Measurements from ENCODE around the gene GYPE. TPM values are rescaled to one million over a fixed set of nuclear protein-coding genes. Genes with fewer than 3 reads are reported as not detected.
"Not testable (repeated sequence)": the region's sequence is repeated elsewhere in the genome, so short reads cannot be mapped to it uniquely, and the experiment has no call there.

Gene GYPE
- total RNA-seq, 1 donor from 2014 or later = not detected

- Histone ChIP-seq H3K27me3 (no peaks in the 10 kb centered on the region), H3K79me2 (ENCODE audit: low read depth) (no peaks in the 10 kb centered on the region), H3K27ac (no peak overlapping the region), H3K9me3 (ENCODE audit: low read depth) (no peaks in the 10 kb centered on the region), H4K20me1 (ENCODE audit: low read depth) (no peaks in the 10 kb centered on the region), H3K4me2 (no peak overlapping the region), H3K36me3 (no peaks in the 10 kb centered on the region), H3F3A (ENCODE audit: low read depth) (no peaks in the 10 kb centered on the region), H2AFZ (replicated peaks) (no peak overlapping the region), H3K4me3 (no peak overlapping the region), H3K9ac (no peak overlapping the region), H3K4me1 (no peaks in the 10 kb centered on the region)
- no peaks in the 10 kb centered on the region for H3K27me3 Mint-ChIP-seq (ENCODE audit: insufficient read depth, low read depth)
- H3K9me3 Mint-ChIP-seq = no peaks in the 10 kb centered on the region
- no peaks in the 10 kb centered on the region for H3K36me3 Mint-ChIP-seq
- no peak for DNase-seq (ENCODE audit: low spot score)
- no peak overlapping the region for H3K27ac Mint-ChIP-seq
- TF ChIP-seq EZH2 (IDR thresholded peaks at IDR 0.05) = no peak
- no peak for TF ChIP-seq EZH2phosphoT487 (IDR thresholded peaks at IDR 0.05)
- no peak for TF ChIP-seq CTCF (IDR thresholded peaks at IDR 0.05)
- H3K4me1 Mint-ChIP-seq = no peaks in the 10 kb centered on the region
- no peak overlapping the region for H3K4me3 Mint-ChIP-seq
These were observed 34.2 kb upstream of the GYPE start for GRCh38 chr4:143939528-143939927.

DNA sequence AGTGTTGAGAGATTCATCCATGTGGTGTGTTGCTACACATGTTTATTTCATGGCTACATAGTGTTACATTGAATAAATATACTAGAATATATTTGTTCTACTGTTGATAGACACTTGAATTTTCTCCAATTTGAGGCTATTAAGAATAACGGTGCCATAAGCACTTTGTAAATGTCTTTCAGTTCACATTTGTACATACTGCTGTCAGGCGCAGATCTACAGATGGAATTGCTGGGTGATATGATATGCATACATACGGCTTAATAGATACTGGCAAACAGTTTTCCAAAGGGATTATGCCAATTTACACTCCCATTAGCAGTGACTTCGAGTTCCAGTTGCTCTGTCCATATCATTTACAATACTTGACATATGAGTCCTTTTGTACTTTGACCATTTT lies 33.5 kb upstream of the GYPE start:
- not testable (repeated sequence) for H3K4me1 Mint-ChIP-seq; H3K36me3 Mint-ChIP-seq; H3K27me3 Mint-ChIP-seq (ENCODE audit: insufficient read depth, low read depth)

DNA sequence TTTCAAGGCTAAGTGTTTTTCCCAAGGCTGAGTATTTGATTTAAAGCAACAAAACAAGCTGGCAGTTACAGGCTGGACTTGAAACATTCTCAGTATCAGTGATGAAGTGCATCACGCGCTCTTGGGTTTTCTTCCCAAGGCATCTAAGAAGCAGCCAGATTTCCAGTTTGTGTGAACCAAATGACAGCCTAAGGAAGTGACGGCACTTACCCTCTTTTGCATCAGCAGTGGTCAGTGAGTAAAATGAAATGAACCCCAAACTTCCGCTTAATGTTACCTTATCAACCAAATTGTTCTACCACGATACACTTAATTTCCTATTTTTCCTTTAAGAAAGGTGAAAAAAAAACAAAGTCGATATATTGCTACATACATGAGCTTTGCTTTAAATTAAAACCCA lies 15.8 kb upstream of the GYPE start:
- Mint-ChIP-seq H3K4me3 (no peak overlapping the region), H3K36me3 (no peaks in the 10 kb centered on the region), H3K4me1 (peaks cover 4% of the 10 kb centered on the region), H3K9me3 (no peaks in the 10 kb centered on the region), H3K27ac (no peak overlapping the region), H3K27me3 (ENCODE audit: insufficient read depth, low read depth) (no peaks in the 10 kb centered on the region)
- Histone ChIP-seq H3K4me2 (no peak overlapping the region), H3K4me1 (no peaks in the 10 kb centered on the region), H3K9me3 (ENCODE audit: low read depth) (no peaks in the 10 kb centered on the region), H3K36me3 (no peaks in the 10 kb centered on the region), H3K79me2 (ENCODE audit: low read depth) (no peaks in the 10 kb centered on the region), H3K4me3 (no peak overlapping the region), H4K20me1 (ENCODE audit: low read depth) (no peaks in the 10 kb centered on the region), H3K9ac (no peak overlapping the region), H3F3A (ENCODE audit: low read depth) (no peaks in the 10 kb centered on the region), H2AFZ (replicated peaks) (no peak overlapping the region), H3K27me3 (no peaks in the 10 kb centered on the region), H3K27ac (no peak overlapping the region)
- TF ChIP-seq EZH2 (IDR thresholded peaks at IDR 0.05) (no peak), CTCF (IDR thresholded peaks at IDR 0.05) (no peak), EZH2phosphoT487 (IDR thresholded peaks at IDR 0.05) (no peak)
- no peak for DNase-seq (ENCODE audit: low spot score)

More for the DNA sequence above, 33.5 kb upstream of the GYPE start:
- DNase-seq (ENCODE audit: low spot score); H3K4me3 ChIP-seq; H3K27me3 ChIP-seq; H3K4me3 Mint-ChIP-seq; H3K79me2 ChIP-seq (ENCODE audit: low read depth); H3K4me1 ChIP-seq; H4K20me1 ChIP-seq (ENCODE audit: low read depth); H3K36me3 ChIP-seq; H3K9me3 Mint-ChIP-seq; H3F3A ChIP-seq (ENCODE audit: low read depth); H3K9me3 ChIP-seq (ENCODE audit: low read depth); H3K4me2 ChIP-seq; H3K27ac ChIP-seq; H3K27ac Mint-ChIP-seq; H2AFZ ChIP-seq (replicated peaks); H3K9ac ChIP-seq: not testable (repeated sequence)

GRCh38 chr4:143916485-143916884 lies 11.1 kb upstream of the GYPE start:
- not testable (repeated sequence) for H3K27me3 Mint-ChIP-seq (ENCODE audit: insufficient read depth, low read depth); H3K27ac Mint-ChIP-seq; H3K4me1 ChIP-seq; H3K9ac ChIP-seq; H4K20me1 ChIP-seq (ENCODE audit: low read depth); H3K36me3 Mint-ChIP-seq; H3K4me2 ChIP-seq; H2AFZ ChIP-seq (replicated peaks); H3K4me3 Mint-ChIP-seq; H3K27me3 ChIP-seq; H3K27ac ChIP-seq; DNase-seq (ENCODE audit: low spot score); H3K4me1 Mint-ChIP-seq; H3K9me3 Mint-ChIP-seq; H3K4me3 ChIP-seq; H3K9me3 ChIP-seq (ENCODE audit: low read depth); H3K79me2 ChIP-seq (ENCODE audit: low read depth); H3F3A ChIP-seq (ENCODE audit: low read depth); H3K36me3 ChIP-seq

GRCh38 chr4:143912478-143912877 lies 7.1 kb upstream of the GYPE start:
- H3K4me1 ChIP-seq; DNase-seq (ENCODE audit: low spot score); H3K9me3 Mint-ChIP-seq; H3K27ac Mint-ChIP-seq; H3K4me1 Mint-ChIP-seq; H3K79me2 ChIP-seq (ENCODE audit: low read depth); H3K4me2 ChIP-seq; H3K27ac ChIP-seq; H3K36me3 ChIP-seq; H3K9ac ChIP-seq; H3K27me3 ChIP-seq; H2AFZ ChIP-seq (replicated peaks); H3K27me3 Mint-ChIP-seq (ENCODE audit: insufficient read depth, low read depth); H3K4me3 Mint-ChIP-seq; H3F3A ChIP-seq (ENCODE audit: low read depth); H4K20me1 ChIP-seq (ENCODE audit: low read depth); H3K36me3 Mint-ChIP-seq; H3K9me3 ChIP-seq (ENCODE audit: low read depth); H3K4me3 ChIP-seq: not testable (repeated sequence)

DNA sequence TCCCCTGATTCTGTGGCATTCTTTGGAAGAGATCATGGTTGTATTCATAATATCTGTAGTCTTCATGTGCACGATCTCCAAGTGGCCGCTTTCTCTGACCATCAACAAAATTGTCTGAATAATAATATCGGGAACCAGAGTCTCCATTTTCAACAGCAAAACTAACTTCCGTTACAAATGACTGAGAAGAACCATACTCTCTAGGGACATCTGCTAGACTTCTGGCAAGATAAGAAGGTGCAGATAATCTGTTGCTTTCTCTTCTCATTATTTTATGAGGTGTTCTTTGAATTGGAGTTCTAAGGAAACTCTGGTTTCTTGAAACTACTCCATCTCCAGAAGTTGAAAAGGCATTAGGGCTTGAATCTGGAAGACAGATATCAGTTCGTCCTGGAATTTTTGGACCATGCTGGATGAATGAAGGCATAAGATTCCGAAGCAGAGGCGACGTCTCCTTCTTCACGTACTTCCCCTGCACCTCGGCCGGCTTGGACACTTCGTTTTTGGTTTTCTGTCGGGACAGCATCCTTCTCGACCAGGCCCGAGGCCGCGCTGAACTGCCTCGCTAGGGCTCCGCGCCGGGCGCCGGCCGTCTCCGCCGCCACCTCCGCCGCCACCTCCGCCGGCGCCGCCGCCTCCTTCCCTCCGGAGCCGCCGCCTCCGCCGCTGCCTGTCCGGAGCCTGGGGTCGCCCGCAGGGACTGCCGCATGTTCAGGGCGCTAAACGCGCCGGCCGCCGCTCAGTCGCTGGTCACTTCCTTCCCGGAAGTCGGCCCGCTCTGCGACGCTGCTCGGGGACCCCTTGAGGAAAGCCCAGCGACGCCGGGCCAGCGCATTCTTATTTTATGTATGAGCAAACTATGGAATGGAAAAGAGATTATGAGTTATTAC lies 6.4 kb upstream of the GYPE start:
- not testable (repeated sequence) for H3K9ac ChIP-seq; H3K4me1 ChIP-seq; H3K27me3 ChIP-seq; H3K9me3 ChIP-seq (ENCODE audit: low read depth); H3F3A ChIP-seq (ENCODE audit: low read depth); H3K79me2 ChIP-seq (ENCODE audit: low read depth); H3K27me3 Mint-ChIP-seq (ENCODE audit: insufficient read depth, low read depth); H3K4me3 Mint-ChIP-seq; DNase-seq (ENCODE audit: low spot score); H3K9me3 Mint-ChIP-seq; H3K36me3 Mint-ChIP-seq; H2AFZ ChIP-seq (replicated peaks); H3K4me1 Mint-ChIP-seq; H4K20me1 ChIP-seq (ENCODE audit: low read depth); H3K27ac ChIP-seq; H3K27ac Mint-ChIP-seq; H3K4me3 ChIP-seq; H3K4me2 ChIP-seq; H3K36me3 ChIP-seq

Measured in neural progenitor cell (in vitro differentiated cells).